Measurements from ENCODE around the gene FEZF1. TPM values are rescaled to one million over a fixed set of nuclear protein-coding genes. Genes with fewer than 3 reads are reported as not detected.

FEZF1 gene
- total and polyA plus RNA-seq, 2 of the 4 experiments (the other 2 are of a cell fraction) = not detected

DNA sequence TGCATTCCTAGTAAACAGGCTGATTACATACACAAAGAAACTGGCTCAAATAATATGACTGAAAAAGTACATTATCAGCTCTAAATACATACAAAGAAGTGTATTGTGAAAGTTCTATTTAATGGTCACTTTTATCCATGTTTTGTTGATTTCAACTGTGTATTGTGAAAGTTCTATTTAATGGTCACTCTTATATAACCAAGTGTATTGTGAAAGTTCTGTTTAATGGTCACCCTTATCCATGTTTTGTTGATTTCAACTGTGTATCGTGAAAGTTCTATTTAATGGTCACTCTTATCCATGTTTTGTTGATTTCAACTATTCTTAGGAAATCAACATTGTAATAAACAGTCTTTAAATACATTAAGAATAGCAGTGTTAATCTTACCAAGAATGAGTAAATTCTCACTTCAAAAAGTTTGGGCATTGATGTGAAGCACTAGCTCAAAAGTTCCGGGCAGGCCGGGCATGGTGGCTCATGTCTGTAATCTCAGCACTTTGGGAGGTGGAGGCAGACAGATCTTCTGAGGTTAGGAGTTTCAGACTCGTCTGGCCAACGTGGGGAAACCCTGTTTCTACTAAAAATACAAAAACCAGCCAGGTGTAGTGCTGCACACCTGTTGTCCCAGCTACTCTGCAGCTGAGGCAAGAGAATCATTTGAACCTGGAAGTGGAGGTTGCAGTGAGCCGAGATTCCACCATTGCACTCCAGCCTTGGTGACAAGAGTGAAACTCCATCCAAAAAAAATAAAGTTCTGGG lies 34.8 kb upstream of the FEZF1 start:
- Histone ChIP-seq H4K91ac (ENCODE audit: insufficient read depth, low read depth, low read length) (no peak overlapping the region), H3K4me1 (ENCODE audit: control insufficient read depth, insufficient read depth, low read length) (no peaks in the 10 kb centered on the region), H3K9me3 (ENCODE audit: control insufficient read depth, insufficient read depth, low read length) (no peaks in the 10 kb centered on the region), H3K36me3 (ENCODE audit: control insufficient read depth, insufficient read depth, low read length) (no peaks in the 10 kb centered on the region), H3K27me3 (ENCODE audit: control insufficient read depth, insufficient read depth, low read length) (no peaks in the 10 kb centered on the region), H3K56ac (ENCODE audit: extremely low read depth, insufficient read depth, low read length) (no peak overlapping the region), H3K4ac (ENCODE audit: low read depth, low read length) (no peak overlapping the region), H4K5ac (ENCODE audit: low read depth, low read length) (no peak overlapping the region), H3K27ac (ENCODE audit: insufficient read depth, low read length) (no peak overlapping the region), H2BK5ac (ENCODE audit: low read depth, low read length, poor library complexity, severe bottlenecking) (no peak overlapping the region), H2BK120ac (ENCODE audit: low read depth, low read length) (no peak overlapping the region), H2BK20ac (ENCODE audit: low read depth, low read length) (no peak overlapping the region), H3K9me1 (ENCODE audit: insufficient read depth, low read length) (no peaks in the 10 kb centered on the region), H3K4me3 (ENCODE audit: insufficient read depth, low read depth, low read length) (no peak overlapping the region), H3K14ac (replicated peaks; ENCODE audit: low read depth, low read length) (no peak overlapping the region), H4K8ac (ENCODE audit: low read depth in 2 of 2, low read length in 2 of 2) (no peak overlapping the region), H2AFZ (replicated peaks; ENCODE audit: low read length, poor library complexity) (no peak overlapping the region), H3K79me1 (ENCODE audit: low read depth in 1 of 2, low read length in 2 of 2) (no peaks in the 10 kb centered on the region), H4K20me1 (ENCODE audit: insufficient read depth, low read length) (no peaks in the 10 kb centered on the region), H3K23ac (ENCODE audit: low read depth, low read length) (no peak overlapping the region), H3K18ac (ENCODE audit: low read depth, low read length) (no peak overlapping the region), H3K4me2 (ENCODE audit: low read depth, low read length) (no peak overlapping the region), H2AK9ac (replicated peaks; ENCODE audit: low read depth, low read length, poor library complexity) (no peak overlapping the region), H2BK15ac (ENCODE audit: low read depth, low read length) (no peak overlapping the region), H3K9ac (ENCODE audit: low read depth, low read length) (no peak overlapping the region), H2AK5ac (ENCODE audit: low read depth, low read length) (no peak overlapping the region)
- WGBS, 2 experiments (ENCODE audit: extremely low coverage in 2 of 2, insufficient read length in 1 of 2) = no CpG with 5 or more reads among the region's 6 CpGs
- CTCF ChIA-PET = no interaction called here
- DNase-seq (no peak), ATAC-seq (ENCODE audit: low read depth) (no peak)
- POLR2A ChIA-PET (ENCODE audit: unreplicated experiment) = no interaction called here
- no peak for TF ChIP-seq RCOR1 (IDR thresholded peaks at IDR 0.05; ENCODE audit: insufficient replicate concordance, low read length)
- TF ChIP-seq POLR2A (IDR thresholded peaks at IDR 0.05; ENCODE audit: low read depth, low read length) = no peak
- dilution Hi-C loops (cut with HindIII; ENCODE audit: low sequenced_read_pairs, unreplicated experiment) = no loop called here
- intact Hi-C loops (cut with micrococcal nuclease) = no loop called here
- in situ Hi-C loops (cut with MboI; ENCODE audit: low sequenced_read_pairs) = no loop called here
- no TSS peak for BruUV-seq (replicated peaks)

Data from IMR-90 (cell line).